NB4 (cell line): ENCODE results near the gene ZNF407.

ENCODE experiments used
- DNase-seq: peaks from one replicate; pipeline ENCODE4 v3.0.0; 2010; ENCODE audit warnings: low read depth
- H3K4me3 ChIP-seq: one replicate; pipeline ENCODE4 v1.5.1; 2011; ENCODE audit warnings: mild to moderate bottlenecking, low read depth, low read length, moderate library complexity
- CTCF ChIP-seq: IDR thresholded peaks from one replicate; pipeline ENCODE4 v1.5.1; 2012; ENCODE audit warnings: low read depth, low read length
- MYC ChIP-seq: IDR thresholded peaks from 2 replicates; pipeline ENCODE4 v1.6.1; 2011; ENCODE audit warnings: low read depth, low read length
- POLR2A ChIP-seq: IDR thresholded peaks from 2 replicates; pipeline ENCODE4 v1.6.1; 2011; ENCODE audit warnings: mild to moderate bottlenecking; ENCODE audit not compliant: insufficient read length; ENCODE audit errors: extremely low read depth
- TF ChIP-seq, protein P1 (sequence below): IDR thresholded peaks from 2 replicates; pipeline ENCODE4 v1.6.1; 2011; ENCODE audit warnings: low read depth, low read length

ZNF407 gene

GRCh38 chr18:75104483-75104882 is 506.8 kb downstream of the ZNF407 start:
- no peak overlapping the region for H3K4me3 ChIP-seq
- no peak for DNase-seq
- no peak for TF ChIP-seq MYC
- no peak for TF ChIP-seq CTCF
- TF ChIP-seq, protein P1, sequence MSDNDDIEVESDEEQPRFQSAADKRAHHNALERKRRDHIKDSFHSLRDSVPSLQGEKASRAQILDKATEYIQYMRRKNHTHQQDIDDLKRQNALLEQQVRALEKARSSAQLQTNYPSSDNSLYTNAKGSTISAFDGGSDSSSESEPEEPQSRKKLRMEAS: no peak
- no peak for TF ChIP-seq POLR2A

DNA sequence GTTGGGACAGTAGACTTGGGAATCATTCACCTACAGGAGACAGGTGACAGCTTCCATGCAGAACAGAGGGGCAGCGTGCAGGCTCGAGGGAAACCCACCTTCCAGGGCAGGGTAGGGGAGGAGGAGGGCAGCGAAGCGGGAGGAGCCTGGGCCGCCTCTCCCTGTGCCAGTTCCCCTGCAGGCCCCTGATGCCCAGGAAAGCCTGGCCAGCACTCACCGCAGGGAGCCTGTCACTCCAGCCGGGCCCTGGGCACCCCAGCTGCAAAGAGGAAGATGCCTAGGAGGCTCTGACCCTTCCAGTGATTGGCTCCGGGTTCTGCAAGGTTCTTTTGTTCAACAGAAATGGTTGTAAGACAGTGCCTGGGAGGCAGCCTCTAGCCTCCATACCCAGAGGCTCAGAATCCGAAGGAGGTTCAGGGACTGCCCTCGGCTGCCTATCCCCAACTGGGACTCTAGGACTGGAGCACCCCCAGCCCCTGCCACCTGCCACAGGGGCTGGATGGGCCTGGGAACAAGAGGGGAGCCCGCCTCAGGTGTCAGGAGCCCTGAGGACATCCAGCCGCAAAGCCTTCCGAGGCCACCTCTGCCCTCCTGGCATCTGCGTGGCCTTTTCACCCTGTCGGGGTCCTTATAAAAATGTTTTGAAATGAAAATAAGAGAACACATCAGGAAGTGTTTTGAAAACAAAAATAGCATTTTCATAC is 508.0 kb downstream of the ZNF407 start:
- DNase-seq: no peak
- no peak overlapping the region for H3K4me3 ChIP-seq
- TF ChIP-seq CTCF (no peak), MYC (no peak), POLR2A (no peak)
- TF ChIP-seq, protein P1: no peak

- no peak for TF ChIP-seq POLR2A
- TF ChIP-seq, protein P1: no peak
- TF ChIP-seq MYC: no peak
- no peak for TF ChIP-seq CTCF
- no peak overlapping the region for H3K4me3 ChIP-seq
- no peak for DNase-seq
Measured at GRCh38 chr18:75106746-75107145, 509.1 kb downstream of the ZNF407 start.

GRCh38 chr18:75107196-75107930 is 509.7 kb downstream of the ZNF407 start:
- no peak for DNase-seq
- TF ChIP-seq POLR2A (no peak), MYC (no peak), CTCF (no peak)
- TF ChIP-seq, protein P1: no peak
- no peak overlapping the region for H3K4me3 ChIP-seq

GRCh38 chr18:75107931-75108276 is 510.2 kb downstream of the ZNF407 start:
- no peak for DNase-seq
- no peak overlapping the region for H3K4me3 ChIP-seq
- no peak for TF ChIP-seq MYC
- TF ChIP-seq POLR2A: no peak
- no peak for TF ChIP-seq CTCF
